HT-29 (cell line): Measurements from ENCODE around the gene PHEX. TPM values are rescaled to one million over a fixed set of nuclear protein-coding genes. Genes with fewer than 3 reads are reported as not detected.
"Not testable (repeated sequence)": the region's sequence is repeated elsewhere in the genome, so short reads cannot be mapped to it uniquely, and the experiment has no call there.

Experiments
- DNase-seq: peaks from one replicate; pipeline ENCODE4 v3.0.0-alpha.2; 2015; ENCODE audit warnings: low spot score
- total RNA-seq: library from RNA; depleted of rRNA; stranded (reverse); fragments of >200 nt; shearing (Covaris generic); gene quantifications from 2 replicates; pipeline ENCODE4 v1.2.3, GENCODE V29; 2014; rRNA removed

Gene PHEX
- total RNA-seq, 1 experiment from 2014 or later = 0.18 TPM

GRCh38 chrX:22246620-22247019, 214.5 kb downstream of the PHEX start:
- DNase-seq = no peak

- no peak for DNase-seq
Measured at GRCh38 chrX:22247169-22247568, 215.0 kb downstream of the PHEX start.

- DNase-seq = no peak
Measured at GRCh38 chrX:22248401-22248800, 216.3 kb downstream of the PHEX start.

GRCh38 chrX:22249371-22249770, 217.2 kb downstream of the PHEX start:
- no peak for DNase-seq

- DNase-seq = no peak
Measured at GRCh38 chrX:22268706-22269105, 236.6 kb downstream of the PHEX start.

- DNase-seq = no peak
Measured at GRCh38 chrX:22272613-22273012, 240.5 kb downstream of the PHEX start, which contains the start of gene CBLL2. Gene CBLL2 (plus strand): TSS chrX:22272913. CDS start chrX:22272992, 79 bp downstream.

GRCh38 chrX:22273714-22274317, 241.7 kb downstream of the PHEX start:
- no peak for DNase-seq

GRCh38 chrX:22276781-22277180, 244.7 kb downstream of the PHEX start:
- DNase-seq = no peak

GRCh38 chrX:22278375-22278774, 246.2 kb downstream of the PHEX start:
- DNase-seq = peak; percentile 19

- DNase-seq = not testable (repeated sequence)
Measured at GRCh38 chrX:22289209-22289608, 257.1 kb downstream of the PHEX start.

- DNase-seq = no peak
Measured at GRCh38 chrX:22296871-22297270, 264.7 kb downstream of the PHEX start.

- DNase-seq = no peak
Measured at GRCh38 chrX:22300130-22300529, 268.0 kb downstream of the PHEX start.

Other genes starting within 250 kb of the PHEX start
- 1.7 and 3.7 TPM in 2 replicates for gene MBTPS2, start 192.7 kb upstream of the PHEX start, total RNA-seq
- gene YY2, start 176.3 kb upstream of the PHEX start, total RNA-seq = 1.1 and 2.0 TPM in 2 replicates
- gene SMS, start 91.6 kb upstream of the PHEX start, total RNA-seq = 134 and 173 TPM in 2 replicates
- not detected in 2 replicates for gene CBLL2, start 240.6 kb downstream of the PHEX start, total RNA-seq